Activated T-cell treated with anti-CD3 and anti-CD28 coated beads, Interleukin-2, amount 50 U/mL, for 72 hours (primary cell): ENCODE measurements around the gene NDUFAF3. TPM values are rescaled to one million over a fixed set of nuclear protein-coding genes. Genes with fewer than 3 reads are reported as not detected.
A peak's percentile ranks its signal among the peaks of the same experiment; 100 is the strongest.

Source experiments
- ATAC-seq, 2 donors: fragments of 150-1000 bp; cut with Tn5 transposase; replicated peaks in 1 of 2; 2 replicates each; pipeline ENCODE4 v1.10.0; 2021; ENCODE audit warnings: moderate library complexity in 2 of 2, mild to moderate bottlenecking in 1 of 2
- DNase-seq, 2 donors: peaks; one replicate each; pipeline ENCODE4 v3.0.0; 2021 to 2022; ENCODE audit warnings: mixed read lengths in 1 of 2
- H3K27ac Mint-ChIP-seq: one replicate; pipeline ENCODE4 v1.8.0; 2022; ENCODE audit warnings: mild to moderate bottlenecking, moderate library complexity, mixed read lengths
- H3K27me3 Mint-ChIP-seq: one replicate; pipeline ENCODE4 v1.8.0; 2022; ENCODE audit warnings: low read depth, mixed read lengths
- H3K36me3 Mint-ChIP-seq, 2 donors: one replicate each; pipeline ENCODE4 v1.8.0; 2022; ENCODE audit warnings: mixed read lengths in 2 of 2, mild to moderate bottlenecking in 1 of 2; ENCODE audit not compliant: insufficient read depth in 2 of 2
- H3K4me1 Mint-ChIP-seq: one replicate; pipeline ENCODE4 v1.8.0; 2022; ENCODE audit warnings: low read depth, mixed read lengths
- H3K4me3 Mint-ChIP-seq, 2 donors: one replicate each; pipeline ENCODE4 v1.8.0; 2022; ENCODE audit warnings: mild to moderate bottlenecking in 2 of 2, mixed read lengths in 2 of 2, moderate library complexity in 2 of 2
- H3K9me3 Mint-ChIP-seq, 2 donors: one replicate each; pipeline ENCODE4 v1.8.0; 2022; ENCODE audit warnings: mixed read lengths in 2 of 2
- total RNA-seq, 2 donors: library from RNA; stranded (reverse); gene quantifications; one replicate each; pipeline ENCODE4 v1.2.3, GENCODE V29; 2022

The NDUFAF3 gene
- total RNA-seq, 2 donors from 2014 or later = 31.9 to 35.1 TPM

- peak overlapping the region; percentile 97 to 98 for H3K4me3 Mint-ChIP-seq
- DNase-seq = peak; percentile 39 to 47
- ATAC-seq = peak; percentile 12 to 24
Measured at GRCh38 chr3:48990636-48991469, 31.1 kb upstream of the NDUFAF3 start.

GRCh38 chr3:48991851-48992545 lies 29.9 kb upstream of the NDUFAF3 start:
- peaks cover 55% of the 10 kb centered on the region for H3K4me1 Mint-ChIP-seq
- H3K27ac Mint-ChIP-seq = peak overlapping the region; percentile 94
- DNase-seq (no peak), ATAC-seq (no peak)
- no peaks in the 10 kb centered on the region for H3K27me3 Mint-ChIP-seq
- no peaks in the 10 kb centered on the region for H3K9me3 Mint-ChIP-seq
- peaks cover 0 to 8% of the 10 kb centered on the region in 2 donors for H3K36me3 Mint-ChIP-seq
- H3K4me3 Mint-ChIP-seq = peak overlapping the region; percentile 97 to 98

More at GRCh38 chr3:48990636-48991469, 31.1 kb upstream of the NDUFAF3 start:
- Mint-ChIP-seq H3K27me3 (no peaks in the 10 kb centered on the region), H3K4me1 (peaks cover 62% of the 10 kb centered on the region), H3K27ac (peak overlapping the region; percentile 94), H3K9me3 (no peaks in the 10 kb centered on the region), H3K36me3 (peaks cover 0 to 8% of the 10 kb centered on the region in 2 donors)

DNA sequence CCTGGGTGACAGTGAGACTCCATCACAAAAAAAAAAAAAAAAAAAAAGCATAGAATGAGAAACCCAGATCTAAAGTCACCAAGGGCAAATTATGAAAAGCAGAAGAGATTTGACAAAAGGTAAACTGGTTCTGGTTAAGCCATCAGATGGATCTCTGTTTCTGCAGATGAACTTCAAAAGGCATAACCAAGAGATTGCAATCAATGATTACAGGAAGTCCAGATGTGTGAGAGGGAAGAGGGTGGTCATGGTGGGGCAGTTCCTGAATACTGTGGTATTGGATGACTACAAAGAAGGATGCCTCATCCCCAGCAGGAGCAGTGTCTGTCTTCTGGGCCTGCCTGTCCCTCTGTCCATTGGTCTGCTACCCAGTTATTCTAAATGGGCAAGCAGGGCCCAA lies 28.1 kb upstream of the NDUFAF3 start:
- no peak for DNase-seq
- no peaks in the 10 kb centered on the region for H3K27me3 Mint-ChIP-seq
- no peak overlapping the region for H3K4me3 Mint-ChIP-seq
- peak overlapping the region; percentile 18 for H3K27ac Mint-ChIP-seq
- ATAC-seq = no peak
- peaks cover 39% of the 10 kb centered on the region for H3K4me1 Mint-ChIP-seq
- H3K36me3 Mint-ChIP-seq = peaks cover 0 to 8% of the 10 kb centered on the region in 2 donors
- H3K9me3 Mint-ChIP-seq = no peaks in the 10 kb centered on the region

- H3K27me3 Mint-ChIP-seq = no peaks in the 10 kb centered on the region
- H3K9me3 Mint-ChIP-seq = no peaks in the 10 kb centered on the region
- peaks cover 24% of the 10 kb centered on the region for H3K4me1 Mint-ChIP-seq
- ATAC-seq (no peak), DNase-seq (no peak)
- H3K27ac Mint-ChIP-seq = no peak overlapping the region
- H3K36me3 Mint-ChIP-seq = peaks cover 0 to 6% of the 10 kb centered on the region in 2 donors
- H3K4me3 Mint-ChIP-seq = no peak overlapping the region
Measured at GRCh38 chr3:48996640-48997039, 25.3 kb upstream of the NDUFAF3 start.

- no peak for ATAC-seq
- no peaks in the 10 kb centered on the region for H3K27me3 Mint-ChIP-seq
- H3K9me3 Mint-ChIP-seq = no peaks in the 10 kb centered on the region
- peaks cover 18% of the 10 kb centered on the region for H3K4me1 Mint-ChIP-seq
- H3K27ac Mint-ChIP-seq = no peak overlapping the region
- peaks cover 0 to 2% of the 10 kb centered on the region in 2 donors for H3K36me3 Mint-ChIP-seq
- DNase-seq = no peak
- H3K4me3 Mint-ChIP-seq = no peak overlapping the region
Measured at GRCh38 chr3:48997102-48997635, 24.8 kb upstream of the NDUFAF3 start.

GRCh38 chr3:48997714-48998637 lies 23.9 kb upstream of the NDUFAF3 start:
- ATAC-seq = no peak
- DNase-seq = no peak
- Mint-ChIP-seq H3K27me3 (no peaks in the 10 kb centered on the region), H3K27ac (no peak overlapping the region), H3K9me3 (no peaks in the 10 kb centered on the region), H3K4me3 (no peak overlapping the region), H3K36me3 (peaks cover 0 to 2% of the 10 kb centered on the region in 2 donors), H3K4me1 (peaks cover 17% of the 10 kb centered on the region)

DNA sequence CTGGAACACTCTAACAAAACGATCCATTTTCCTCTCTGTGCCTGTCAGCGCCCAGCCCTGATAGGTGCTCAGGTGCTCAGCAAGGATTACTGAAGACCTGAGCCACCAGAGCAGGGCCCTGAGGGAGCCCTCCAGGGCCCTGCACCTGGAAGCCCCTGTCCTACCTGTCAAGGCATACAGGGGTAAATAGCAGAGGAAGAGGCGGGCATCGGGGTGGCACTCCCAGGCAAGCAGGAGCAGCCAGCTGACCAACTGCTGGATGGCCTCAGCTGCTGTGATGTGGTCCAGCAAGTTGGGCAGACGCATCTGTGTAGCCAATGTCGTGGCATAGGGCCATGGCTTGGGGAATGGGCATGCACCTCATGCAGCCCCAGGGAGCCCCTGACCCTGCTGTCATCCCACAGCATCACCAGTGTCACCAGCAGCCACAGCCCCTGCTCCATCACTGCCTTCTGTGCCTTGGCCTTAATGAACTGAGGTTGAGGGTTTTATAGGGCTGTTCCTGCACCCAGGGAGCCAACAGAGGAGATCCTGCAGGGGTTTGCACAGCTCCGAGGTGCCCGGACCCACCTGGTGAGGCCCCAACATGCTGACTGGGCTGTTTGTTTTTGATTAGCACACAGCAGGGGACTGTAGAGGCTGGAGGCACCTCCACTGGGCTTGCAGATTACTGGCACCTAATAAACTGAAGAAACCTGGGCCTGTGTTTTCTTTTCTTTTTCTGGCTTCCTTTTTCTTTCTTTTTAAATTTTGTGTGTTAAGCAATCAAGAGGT lies 22.6 kb upstream of the NDUFAF3 start:
- H3K9me3 Mint-ChIP-seq = no peaks in the 10 kb centered on the region
- peaks cover 6% of the 10 kb centered on the region for H3K4me1 Mint-ChIP-seq
- no peak overlapping the region for H3K4me3 Mint-ChIP-seq
- H3K27me3 Mint-ChIP-seq = no peaks in the 10 kb centered on the region
- H3K27ac Mint-ChIP-seq = peak overlapping the region; percentile 63
- no peak for ATAC-seq
- peaks cover 0 to 2% of the 10 kb centered on the region in 2 donors for H3K36me3 Mint-ChIP-seq
- no peak for DNase-seq

- ATAC-seq (no peak), DNase-seq (no peak)
- H3K4me3 Mint-ChIP-seq = no peak overlapping the region
- no peaks in the 10 kb centered on the region for H3K4me1 Mint-ChIP-seq
- H3K36me3 Mint-ChIP-seq = no peaks in the 10 kb centered on the region
- H3K9me3 Mint-ChIP-seq = no peaks in the 10 kb centered on the region
- no peaks in the 10 kb centered on the region for H3K27me3 Mint-ChIP-seq
- peak overlapping the region; percentile 59 for H3K27ac Mint-ChIP-seq
Measured at GRCh38 chr3:49001155-49001554, 20.8 kb upstream of the NDUFAF3 start.

DNA sequence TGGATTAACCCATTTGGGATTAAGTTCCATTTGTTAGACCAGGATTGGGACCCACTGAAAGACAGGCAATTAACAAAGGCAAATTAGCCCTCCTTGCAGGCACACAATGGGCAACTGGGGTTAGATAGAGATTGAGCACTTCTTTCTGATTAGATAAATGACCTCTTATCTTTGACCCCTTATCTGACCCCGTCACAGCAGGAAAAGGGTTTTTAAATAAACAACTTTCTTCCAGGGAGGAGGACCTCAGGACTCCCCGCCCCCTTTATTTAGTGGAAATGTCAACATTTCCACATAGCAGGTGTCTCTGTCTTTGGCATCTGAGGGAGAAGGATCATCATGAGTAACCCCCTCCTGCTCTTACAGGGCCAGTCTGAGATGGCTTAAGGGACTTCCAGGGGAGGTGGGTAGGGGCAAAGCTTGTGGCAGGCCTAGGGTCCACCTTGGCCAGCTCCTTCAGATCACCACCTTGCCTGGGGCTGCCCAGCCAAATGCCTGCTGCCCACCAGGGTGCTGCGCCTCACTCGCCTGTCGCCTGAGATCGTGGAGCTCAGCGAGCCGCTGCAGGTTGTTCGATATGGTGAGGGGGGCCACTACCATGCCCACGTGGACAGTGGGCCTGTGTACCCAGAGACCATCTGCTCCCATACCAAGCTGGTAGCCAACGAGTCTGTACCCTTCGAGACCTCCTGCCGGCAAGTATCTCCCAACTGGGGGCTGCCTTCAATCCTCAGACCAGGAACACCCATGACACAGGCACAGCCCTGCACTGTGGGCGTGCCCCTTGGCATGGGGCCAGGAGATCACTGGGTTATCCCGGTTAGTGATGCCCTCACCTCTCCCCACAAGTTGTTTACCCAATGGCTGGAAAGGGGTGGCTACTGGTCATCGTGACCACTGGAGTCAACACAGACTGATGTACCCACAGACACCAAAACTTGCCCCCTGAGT lies 17.3 kb upstream of the NDUFAF3 start:
- Mint-ChIP-seq H3K9me3 (no peaks in the 10 kb centered on the region), H3K36me3 (peaks cover 2 to 3% of the 10 kb centered on the region in 2 donors), H3K4me3 (no peak overlapping the region), H3K27ac (no peak overlapping the region), H3K27me3 (no peaks in the 10 kb centered on the region), H3K4me1 (peaks cover 25% of the 10 kb centered on the region)
- DNase-seq = no peak
- no peak for ATAC-seq

GRCh38 chr3:49005303-49005680 lies 16.6 kb upstream of the NDUFAF3 start:
- ATAC-seq = no peak
- Mint-ChIP-seq H3K4me3 (no peak overlapping the region), H3K27ac (no peak overlapping the region), H3K9me3 (no peaks in the 10 kb centered on the region), H3K27me3 (no peaks in the 10 kb centered on the region), H3K4me1 (peaks cover 25% of the 10 kb centered on the region), H3K36me3 (peaks cover 2 to 3% of the 10 kb centered on the region in 2 donors)
- DNase-seq = no peak

DNA sequence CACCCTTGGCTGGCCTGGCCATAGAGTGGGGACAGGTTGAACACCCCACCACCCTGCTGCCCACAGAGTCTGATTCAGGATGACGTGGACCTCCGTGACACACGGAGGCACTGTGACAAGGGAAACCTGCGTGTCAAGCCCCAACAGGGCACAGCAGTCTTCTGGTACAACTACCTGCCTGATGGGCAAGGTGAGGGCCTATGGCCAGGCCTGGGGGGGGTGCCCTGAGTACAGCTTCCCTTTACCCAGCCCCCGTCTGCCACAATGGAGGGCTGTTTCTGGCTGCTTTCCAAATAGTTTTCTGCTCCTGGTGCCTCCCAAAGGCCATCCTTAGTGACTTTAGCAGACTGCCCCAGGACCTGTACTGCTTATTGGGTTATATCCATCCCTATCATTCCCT lies 15.9 kb upstream of the NDUFAF3 start:
- Mint-ChIP-seq H3K36me3 (peaks cover 2 to 3% of the 10 kb centered on the region in 2 donors), H3K27me3 (no peaks in the 10 kb centered on the region), H3K9me3 (no peaks in the 10 kb centered on the region), H3K27ac (no peak overlapping the region), H3K4me3 (peak overlapping the region; percentile 98 to 99), H3K4me1 (peaks cover 25% of the 10 kb centered on the region)
- DNase-seq = no peak
- ATAC-seq = no peak
